ENCODE data around the gene SULT1A2. TPM values are rescaled to one million over a fixed set of nuclear protein-coding genes. Genes with fewer than 3 reads are reported as not detected.
"Not testable (repeated sequence)": the region's sequence is repeated elsewhere in the genome, so short reads cannot be mapped to it uniquely, and the experiment has no call there.

Gene SULT1A2
- total RNA-seq, 1 donor from 2014 or later = 0.51 TPM

- peak; percentile 97 for DNase-seq (ENCODE audit: extremely low spot score, unreplicated experiment)
- Mint-ChIP-seq H3K27me3 (ENCODE audit: unreplicated experiment) (no peaks in the 10 kb centered on the region), H3K36me3 (ENCODE audit: unreplicated experiment) (peaks cover 12% of the 10 kb centered on the region), H3K4me1 (ENCODE audit: unreplicated experiment) (peaks cover 13% of the 10 kb centered on the region), H3K4me3 (ENCODE audit: unreplicated experiment) (peak within 1 kb of the TSS; percentile 86), H3K9me3 (ENCODE audit: unreplicated experiment) (no peaks in the 10 kb centered on the region), H3K27ac (ENCODE audit: unreplicated experiment) (peak within 1 kb of the TSS; percentile 98)
- peak; percentile 35 for TF ChIP-seq CTCF (IDR thresholded peaks at IDR 0.05)
Measured at GRCh38 chr16:28553776-28554633, 42.8 kb downstream of the SULT1A2 start, which contains the start of gene SGF29. Gene SGF29 (plus strand): TSS chr16:28553920. CDS start chr16:28581070, 27,150 bp downstream.

- Mint-ChIP-seq H3K4me3 (ENCODE audit: unreplicated experiment) (no peak overlapping the region), H3K9me3 (ENCODE audit: unreplicated experiment) (no peaks in the 10 kb centered on the region), H3K36me3 (ENCODE audit: unreplicated experiment) (no peaks in the 10 kb centered on the region), H3K4me1 (ENCODE audit: unreplicated experiment) (peaks cover 8% of the 10 kb centered on the region), H3K27ac (ENCODE audit: unreplicated experiment) (no peak overlapping the region), H3K27me3 (ENCODE audit: unreplicated experiment) (peaks cover 17% of the 10 kb centered on the region)
- peak; percentile 63 for TF ChIP-seq CTCF (IDR thresholded peaks at IDR 0.05)
- DNase-seq (ENCODE audit: extremely low spot score, unreplicated experiment) = no peak
Measured at GRCh38 chr16:28549301-28549899, 47.5 kb downstream of the SULT1A2 start.

- H3K36me3 Mint-ChIP-seq (ENCODE audit: unreplicated experiment) = no peaks in the 10 kb centered on the region
- H3K9me3 Mint-ChIP-seq (ENCODE audit: unreplicated experiment) = no peaks in the 10 kb centered on the region
- no peak for DNase-seq (ENCODE audit: extremely low spot score, unreplicated experiment)
- H3K4me3 Mint-ChIP-seq (ENCODE audit: unreplicated experiment) = no peak overlapping the region
- peaks cover 17% of the 10 kb centered on the region for H3K27me3 Mint-ChIP-seq (ENCODE audit: unreplicated experiment)
- H3K4me1 Mint-ChIP-seq (ENCODE audit: unreplicated experiment) = peaks cover 3% of the 10 kb centered on the region
- no peak for TF ChIP-seq CTCF (IDR thresholded peaks at IDR 0.05)
- H3K27ac Mint-ChIP-seq (ENCODE audit: unreplicated experiment) = no peak overlapping the region
Measured at GRCh38 chr16:28548306-28548802, 48.5 kb downstream of the SULT1A2 start.

- Mint-ChIP-seq H3K4me1 (ENCODE audit: unreplicated experiment) (peaks cover 3% of the 10 kb centered on the region), H3K36me3 (ENCODE audit: unreplicated experiment) (no peaks in the 10 kb centered on the region), H3K27me3 (ENCODE audit: unreplicated experiment) (peaks cover 23% of the 10 kb centered on the region), H3K9me3 (ENCODE audit: unreplicated experiment) (no peaks in the 10 kb centered on the region), H3K4me3 (ENCODE audit: unreplicated experiment) (no peak overlapping the region), H3K27ac (ENCODE audit: unreplicated experiment) (no peak overlapping the region)
- TF ChIP-seq CTCF (IDR thresholded peaks at IDR 0.05) = no peak
- DNase-seq (ENCODE audit: extremely low spot score, unreplicated experiment) = no peak
Measured at GRCh38 chr16:28546626-28547025, 50.2 kb downstream of the SULT1A2 start.

GRCh38 chr16:28545964-28546363, 50.9 kb downstream of the SULT1A2 start:
- H3K27ac Mint-ChIP-seq (ENCODE audit: unreplicated experiment); H3K4me1 Mint-ChIP-seq (ENCODE audit: unreplicated experiment); H3K9me3 Mint-ChIP-seq (ENCODE audit: unreplicated experiment); H3K4me3 Mint-ChIP-seq (ENCODE audit: unreplicated experiment); DNase-seq (ENCODE audit: extremely low spot score, unreplicated experiment); H3K36me3 Mint-ChIP-seq (ENCODE audit: unreplicated experiment): not testable (repeated sequence)
- H3K27me3 Mint-ChIP-seq (ENCODE audit: unreplicated experiment) = peaks cover 23% of the 10 kb centered on the region
